Measurements from ENCODE around the gene COL28A1. TPM values are rescaled to one million over a fixed set of nuclear protein-coding genes. Genes with fewer than 3 reads are reported as not detected.

COL28A1 gene
- total RNA-seq, 1 donor from 2014 or later = not detected

DNA sequence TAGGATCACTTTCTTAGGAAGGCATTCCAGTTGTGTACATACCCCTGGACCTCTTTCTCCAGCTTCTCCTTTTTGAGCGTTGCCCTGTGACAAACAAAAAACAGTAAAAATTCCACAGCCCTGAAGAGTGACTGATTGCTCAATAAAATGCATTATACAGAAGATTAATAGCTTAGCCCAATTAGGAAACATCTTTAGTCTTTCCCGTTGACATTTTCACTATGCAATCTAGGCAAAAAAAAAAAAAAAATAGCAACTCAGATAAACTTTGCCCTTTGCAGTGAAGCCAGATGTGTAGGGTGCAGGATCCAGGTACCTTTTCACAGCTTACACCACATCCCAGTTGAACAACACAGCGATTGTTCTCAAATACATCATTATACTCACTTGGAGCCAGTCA is 17.9 kb downstream of the COL28A1 start:
- TF ChIP-seq, protein P1, sequence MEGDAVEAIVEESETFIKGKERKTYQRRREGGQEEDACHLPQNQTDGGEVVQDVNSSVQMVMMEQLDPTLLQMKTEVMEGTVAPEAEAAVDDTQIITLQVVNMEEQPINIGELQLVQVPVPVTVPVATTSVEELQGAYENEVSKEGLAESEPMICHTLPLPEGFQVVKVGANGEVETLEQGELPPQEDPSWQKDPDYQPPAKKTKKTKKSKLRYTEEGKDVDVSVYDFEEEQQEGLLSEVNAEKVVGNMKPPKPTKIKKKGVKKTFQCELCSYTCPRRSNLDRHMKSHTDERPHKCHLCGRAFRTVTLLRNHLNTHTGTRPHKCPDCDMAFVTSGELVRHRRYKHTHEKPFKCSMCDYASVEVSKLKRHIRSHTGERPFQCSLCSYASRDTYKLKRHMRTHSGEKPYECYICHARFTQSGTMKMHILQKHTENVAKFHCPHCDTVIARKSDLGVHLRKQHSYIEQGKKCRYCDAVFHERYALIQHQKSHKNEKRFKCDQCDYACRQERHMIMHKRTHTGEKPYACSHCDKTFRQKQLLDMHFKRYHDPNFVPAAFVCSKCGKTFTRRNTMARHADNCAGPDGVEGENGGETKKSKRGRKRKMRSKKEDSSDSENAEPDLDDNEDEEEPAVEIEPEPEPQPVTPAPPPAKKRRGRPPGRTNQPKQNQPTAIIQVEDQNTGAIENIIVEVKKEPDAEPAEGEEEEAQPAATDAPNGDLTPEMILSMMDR (IDR thresholded peaks at IDR 0.05; ENCODE audit: unreplicated experiment) = no peak
- H3K27ac Mint-ChIP-seq (ENCODE audit: unreplicated experiment) = no peak overlapping the region
- H3K9me3 Mint-ChIP-seq (ENCODE audit: unreplicated experiment) = peaks cover 3% of the 10 kb centered on the region
- H3K36me3 Mint-ChIP-seq (ENCODE audit: low read depth, unreplicated experiment) = no peaks in the 10 kb centered on the region
- no peaks in the 10 kb centered on the region for H3K27me3 Mint-ChIP-seq (ENCODE audit: unreplicated experiment)
- no peak overlapping the region for H3K4me3 Mint-ChIP-seq (ENCODE audit: unreplicated experiment)
- DNase-seq (ENCODE audit: low spot score) = no peak
- H3K4me1 Mint-ChIP-seq (ENCODE audit: unreplicated experiment) = no peaks in the 10 kb centered on the region

DNA sequence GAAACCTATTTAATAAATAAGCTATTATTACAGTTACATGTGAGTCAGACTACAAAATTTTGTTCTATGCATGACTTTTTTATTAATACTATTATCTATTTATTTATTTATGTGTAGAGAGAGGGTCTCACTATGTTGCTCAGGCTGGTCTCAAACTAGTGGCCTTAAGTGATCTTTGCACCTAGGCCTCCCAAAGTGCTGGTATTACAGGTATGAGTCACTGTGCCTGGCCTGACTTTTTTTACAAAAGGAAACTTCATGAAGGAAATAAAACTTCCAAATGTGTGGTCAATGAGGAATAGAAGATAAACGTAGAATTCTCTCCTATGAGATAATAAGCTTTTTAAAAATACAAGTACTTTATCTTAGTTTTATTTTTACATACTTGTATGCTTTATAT is 19.0 kb downstream of the COL28A1 start:
- TF ChIP-seq, protein P1 (IDR thresholded peaks at IDR 0.05; ENCODE audit: unreplicated experiment) = no peak
- peaks cover 3% of the 10 kb centered on the region for H3K9me3 Mint-ChIP-seq (ENCODE audit: unreplicated experiment)

DNA sequence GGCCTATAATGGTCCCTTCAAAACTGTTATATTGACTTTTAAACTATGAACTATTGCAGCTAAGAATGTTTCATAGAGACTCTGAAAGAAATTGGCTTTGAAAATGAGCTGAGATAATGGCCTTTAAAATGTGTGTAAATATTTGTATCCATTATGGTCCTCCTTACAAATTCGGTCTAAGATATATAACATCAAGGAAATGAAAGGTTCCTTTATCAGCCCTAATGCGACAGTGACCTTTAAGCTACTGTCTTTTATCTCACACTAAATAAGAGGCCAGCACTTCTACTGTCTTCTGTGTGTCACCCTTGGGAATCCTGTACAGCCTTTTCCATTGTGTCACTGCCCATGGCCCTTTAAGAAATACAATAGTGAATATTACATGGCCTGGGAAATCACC is 19.5 kb downstream of the COL28A1 start:
- no peak overlapping the region for H3K4me3 Mint-ChIP-seq (ENCODE audit: unreplicated experiment)
- H3K27ac Mint-ChIP-seq (ENCODE audit: unreplicated experiment) = no peak overlapping the region
- H3K9me3 Mint-ChIP-seq (ENCODE audit: unreplicated experiment) = peaks cover 3% of the 10 kb centered on the region
- H3K27me3 Mint-ChIP-seq (ENCODE audit: unreplicated experiment) = no peaks in the 10 kb centered on the region
- DNase-seq (ENCODE audit: low spot score) = no peak
- TF ChIP-seq, protein P1 (IDR thresholded peaks at IDR 0.05; ENCODE audit: unreplicated experiment) = no peak
- no peaks in the 10 kb centered on the region for H3K4me1 Mint-ChIP-seq (ENCODE audit: unreplicated experiment)
- H3K36me3 Mint-ChIP-seq (ENCODE audit: low read depth, unreplicated experiment) = no peaks in the 10 kb centered on the region

More for the DNA sequence above, 19.0 kb downstream of the COL28A1 start:
- no peaks in the 10 kb centered on the region for H3K4me1 Mint-ChIP-seq (ENCODE audit: unreplicated experiment)
- no peaks in the 10 kb centered on the region for H3K27me3 Mint-ChIP-seq (ENCODE audit: unreplicated experiment)
- H3K4me3 Mint-ChIP-seq (ENCODE audit: unreplicated experiment) = no peak overlapping the region
- no peaks in the 10 kb centered on the region for H3K36me3 Mint-ChIP-seq (ENCODE audit: low read depth, unreplicated experiment)
- DNase-seq (ENCODE audit: low spot score) = no peak
- no peak overlapping the region for H3K27ac Mint-ChIP-seq (ENCODE audit: unreplicated experiment)

DNA sequence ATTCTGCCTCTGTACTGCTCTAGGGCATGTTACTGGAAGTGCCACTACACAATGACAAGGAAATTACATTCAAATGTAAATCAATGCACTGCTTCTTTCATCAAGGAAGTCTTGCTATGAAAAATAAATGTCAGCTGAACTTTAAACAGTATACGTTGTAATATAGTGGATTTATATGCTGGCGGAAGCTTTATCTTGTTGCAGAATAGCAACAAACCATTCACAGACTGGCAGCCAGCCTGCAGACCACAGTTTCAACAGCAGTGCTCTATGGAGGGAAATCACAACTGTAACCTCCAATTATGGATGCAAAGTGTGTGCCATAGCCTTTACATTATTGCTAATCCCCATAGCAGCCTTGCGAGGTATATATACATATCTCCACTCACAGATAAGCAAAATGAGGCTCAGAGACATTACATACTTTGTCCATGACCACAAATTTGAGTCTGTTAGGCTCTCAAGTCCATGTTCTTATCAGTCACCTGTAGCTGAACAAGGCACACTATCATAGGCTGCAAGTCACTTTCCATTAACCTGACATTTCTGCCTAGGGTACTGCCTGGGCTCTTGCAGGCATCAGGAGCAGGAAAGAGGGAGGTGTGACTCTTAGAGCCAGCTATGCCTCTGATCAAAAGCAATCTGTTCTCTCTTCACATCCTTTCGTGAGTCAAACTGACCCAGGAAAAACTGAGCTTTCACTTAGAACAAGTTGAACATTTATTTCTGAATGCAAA is 22.6 kb downstream of the COL28A1 start:
- Mint-ChIP-seq H3K27me3 (ENCODE audit: unreplicated experiment) (no peaks in the 10 kb centered on the region), H3K36me3 (ENCODE audit: low read depth, unreplicated experiment) (no peaks in the 10 kb centered on the region), H3K27ac (ENCODE audit: unreplicated experiment) (no peak overlapping the region), H3K4me3 (ENCODE audit: unreplicated experiment) (no peak overlapping the region), H3K9me3 (ENCODE audit: unreplicated experiment) (no peaks in the 10 kb centered on the region), H3K4me1 (ENCODE audit: unreplicated experiment) (no peaks in the 10 kb centered on the region)
- no peak for DNase-seq (ENCODE audit: low spot score)
- TF ChIP-seq, protein P1 (IDR thresholded peaks at IDR 0.05; ENCODE audit: unreplicated experiment) = no peak

DNA sequence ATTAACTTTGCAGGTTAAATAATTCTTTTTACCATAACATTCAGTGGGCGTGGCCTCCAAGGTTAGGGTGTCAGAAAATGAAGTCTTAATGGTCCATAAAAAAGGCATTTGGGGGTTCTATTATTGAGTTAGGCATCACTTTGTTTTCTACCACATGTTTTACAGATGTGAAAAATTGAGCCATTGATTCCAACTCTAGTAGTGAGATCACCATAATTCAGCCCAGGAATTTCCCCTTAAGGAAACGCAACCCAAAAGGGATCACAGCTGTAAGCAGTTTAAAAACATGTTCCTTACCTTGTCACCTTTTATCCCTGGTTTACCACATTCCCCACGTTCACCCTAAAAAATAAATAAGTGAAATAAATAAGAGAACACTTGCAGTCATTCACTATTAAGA is 24.9 kb downstream of the COL28A1 start:
- no peaks in the 10 kb centered on the region for H3K9me3 Mint-ChIP-seq (ENCODE audit: unreplicated experiment)
- TF ChIP-seq, protein P1 (IDR thresholded peaks at IDR 0.05; ENCODE audit: unreplicated experiment) = no peak
- H3K4me1 Mint-ChIP-seq (ENCODE audit: unreplicated experiment) = no peaks in the 10 kb centered on the region
- DNase-seq (ENCODE audit: low spot score) = no peak
- no peaks in the 10 kb centered on the region for H3K27me3 Mint-ChIP-seq (ENCODE audit: unreplicated experiment)
- H3K4me3 Mint-ChIP-seq (ENCODE audit: unreplicated experiment) = no peak overlapping the region
- no peaks in the 10 kb centered on the region for H3K36me3 Mint-ChIP-seq (ENCODE audit: low read depth, unreplicated experiment)
- no peak overlapping the region for H3K27ac Mint-ChIP-seq (ENCODE audit: unreplicated experiment)
